HepG2 (cell line): ENCODE data around the gene RGS19. TPM values are rescaled to one million over a fixed set of nuclear protein-coding genes. Genes with fewer than 3 reads are reported as not detected.

Experiments
- BHLHE40 ChIP-seq: IDR thresholded peaks from 2 replicates; pipeline ENCODE4 v1.6.1; 2011; ENCODE audit warnings: low read length, improper control_type of control experiment
- BRF2 ChIP-seq: sonication (generic); formaldehyde crosslinking; IDR thresholded peaks from 2 replicates; pipeline ENCODE4 v1.8.1; 2022; ENCODE audit warnings: mild to moderate bottlenecking, missing genetic modification reagents
- CENPX ChIP-seq: sonication (generic); formaldehyde crosslinking; IDR thresholded peaks from 2 replicates; pipeline ENCODE4 v1.9.0; 2021; ENCODE audit warnings: mild to moderate bottlenecking, missing genetic modification reagents, moderate library complexity
- HDAC1 ChIP-seq: sonication (generic); formaldehyde crosslinking; IDR thresholded peaks from 2 replicates; pipeline ENCODE4 v1.5.1; 2020; ENCODE audit warnings: mild to moderate bottlenecking, missing genetic modification reagents
- MLLT10 ChIP-seq: sonication (generic); formaldehyde crosslinking; IDR thresholded peaks from 2 replicates; pipeline ENCODE4 v1.4.0; 2020; ENCODE audit warnings: missing genetic modification reagents
- NFYB ChIP-seq: sonication (generic); formaldehyde crosslinking; IDR thresholded peaks from 2 replicates; pipeline ENCODE4 v1.4.0; 2020; ENCODE audit warnings: missing genetic modification reagents
- PAWR ChIP-seq: sonication (generic); formaldehyde crosslinking; IDR thresholded peaks from 2 replicates; pipeline ENCODE4 v1.4.0; 2020; ENCODE audit warnings: missing genetic modification reagents, mild to moderate bottlenecking, borderline replicate concordance
- TRIM22 ChIP-seq: fragments of 450-650 bp; IDR thresholded peaks from 2 replicates; pipeline ENCODE4 v1.6.1; 2017
- ZBTB26 ChIP-seq: IDR thresholded peaks from 2 replicates; pipeline ENCODE4 v1.6.1; 2016; ENCODE audit warnings: missing compliant biosample characterization, missing genetic modification reagents, borderline replicate concordance
- ZHX1 ChIP-seq: sonication (generic); formaldehyde crosslinking; IDR thresholded peaks from 2 replicates; pipeline ENCODE4 v1.8.1; 2022; ENCODE audit warnings: low read depth, mild to moderate bottlenecking, missing genetic modification reagents
- ZMYM4 ChIP-seq: sonication (generic); formaldehyde crosslinking; IDR thresholded peaks from 2 replicates; pipeline ENCODE4 v1.8.1; 2023; ENCODE audit warnings: mild to moderate bottlenecking, missing genetic modification reagents
- ZNF264 ChIP-seq: sonication (generic); formaldehyde crosslinking; IDR thresholded peaks from 2 replicates; pipeline ENCODE4 v1.4.0; 2020; ENCODE audit warnings: missing genetic modification reagents
- ZNF281 ChIP-seq: sonication (generic); formaldehyde crosslinking; IDR thresholded peaks from 2 replicates; pipeline ENCODE4 v1.4.0; 2020; ENCODE audit warnings: missing genetic modification reagents, borderline replicate concordance
- ZNF296 ChIP-seq: sonication (generic); formaldehyde crosslinking; conservative IDR thresholded peaks from 2 replicates; pipeline ENCODE4 v1.5.0; 2020; ENCODE audit warnings: mild to moderate bottlenecking, missing genetic modification reagents
- ZNF350 ChIP-seq: sonication (generic); formaldehyde crosslinking; IDR thresholded peaks from 2 replicates; pipeline ENCODE4 v1.4.0; 2020; ENCODE audit warnings: mild to moderate bottlenecking, low read depth, missing genetic modification reagents, borderline replicate concordance
- ZNF569 ChIP-seq: sonication (generic); formaldehyde crosslinking; IDR thresholded peaks from 2 replicates; pipeline ENCODE4 v1.5.0; 2020; ENCODE audit warnings: mild to moderate bottlenecking, missing genetic modification reagents, moderate library complexity, borderline replicate concordance
- ZNF607 ChIP-seq: sonication (generic); formaldehyde crosslinking; IDR thresholded peaks from 2 replicates; pipeline ENCODE4 v1.5.1; 2020; ENCODE audit warnings: missing genetic modification reagents, mild to moderate bottlenecking, borderline replicate concordance
- ZNF644 ChIP-seq: IDR thresholded peaks from 2 replicates; pipeline ENCODE4 v1.6.1; 2016; ENCODE audit warnings: low read depth
- ZNF772 ChIP-seq: sonication (generic); formaldehyde crosslinking; IDR thresholded peaks from 2 replicates; pipeline ENCODE4 v1.5.0; 2020; ENCODE audit warnings: mild to moderate bottlenecking, missing genetic modification reagents
- ZSCAN9 ChIP-seq: IDR thresholded peaks from 2 replicates; pipeline ENCODE4 v1.6.1; 2016; ENCODE audit warnings: borderline replicate concordance
- polyA plus RNA-seq, 8 experiments: library from polyadenylated mRNA; depleted of rRNA in 3 of 8; stranded (reverse) in 7 of 8; unstranded in 1 of 8; fragments of >200 nt; fragmentation: Illumina TruSeq in 4 of 8; extraction: Trizol in 4 of 8; gene quantifications; 2 replicates each; pipeline versions ENCODE4 v1.2.1 to v1.2.3, GENCODE V29; 2011 to 2016; ENCODE audit warnings: low read depth in 4 of 8, missing spikeins in 1 of 8, mixed read lengths in 1 of 8; ENCODE audit not compliant: insufficient read depth in 1 of 8
- total RNA-seq, 5 experiments: library from RNA; depleted of rRNA; stranded (reverse); fragments of >200 nt; fragmentation: Illumina TruSeq; extraction: Trizol; gene quantifications; 2 replicates each; pipeline ENCODE4 v1.2.3, GENCODE V29; 2016; ENCODE audit warnings: low read depth in 1 of 5

Gene RGS19
- total and polyA plus RNA-seq, 2 of the 13 experiments (the other 11 are each of a cell fraction or from before 2014, with no cell fraction given), result 10.7 to 11.9 TPM

- TF ChIP-seq NFYB (no peak), ZNF607 (peak; percentile 62; the same call in 1 of the 2 replicates), ZNF569 (CRISPR knock-in tag) (no peak), ZNF296 (CRISPR knock-in tag) (peak; percentile 54), ZNF281 (no peak), ZBTB26 (CRISPR knock-in tag) (peak; percentile 75; the same call in 1 of the 2 replicates), MLLT10 (CRISPR knock-in tag) (no peak), TRIM22 (no peak), ZNF264 (peak; percentile 70; the same call in 1 of the 2 replicates), ZNF644 (0 out of 2 replicates have a peak, but pooled peaks have one; percentile 16), HDAC1 (CRISPR knock-in tag) (no peak; the same call in 1 of the 2 replicates), CENPX (CRISPR knock-in tag) (no peak), BHLHE40 (no peak), ZSCAN9 (peak; percentile 75; the same call in 1 of the 2 replicates), ZMYM4 (CRISPR knock-in tag) (peak; percentile 44; the same call in 1 of the 2 replicates), ZNF772 (CRISPR knock-in tag) (peak; percentile 94), ZNF350 (CRISPR knock-in tag) (peak; percentile 76), PAWR (CRISPR knock-in tag) (no peak), ZHX1 (CRISPR knock-in tag) (peak; percentile 27; the same call in 1 of the 2 replicates), BRF2 (no peak; the same call in 1 of the 2 replicates)
Measured at GRCh38 chr20:64050261-64051032, 28.9 kb downstream of the RGS19 start (continued).
